Activated CD4-positive, CD25-positive, alpha-beta regulatory T cell (primary cell): Measurements from ENCODE around the gene PLXNB3.
"Not testable (repeated sequence)": the region's sequence is repeated elsewhere in the genome, so short reads cannot be mapped to it uniquely, and the experiment has no call there.

Experiments used
- DNase-seq, 4 experiments: peaks; one replicate each; lab custom pipeline; 2025; lab: John Stamatoyannopoulos, UW

Gene PLXNB3

GRCh38 chrX:153763989-153764755 is at the start of gene PLXNB3:
PLXNB3 (plus strand) TSS chrX:153764249; CDS start chrX:153765536, 1,287 bp downstream.
- peak; percentile 39 to 62 (median 50) for DNase-seq

- no peak for DNase-seq
Observed at GRCh38 chrX:153714256-153714655, 49.8 kb upstream of the PLXNB3 start.

GRCh38 chrX:153717445-153717844 is 46.6 kb upstream of the PLXNB3 start:
- no peak for DNase-seq

GRCh38 chrX:153719238-153719637 is 44.8 kb upstream of the PLXNB3 start:
- DNase-seq, result no peak

- DNase-seq, result no peak
Observed at GRCh38 chrX:153719701-153720100, 44.3 kb upstream of the PLXNB3 start.

- no peak for DNase-seq
Observed at GRCh38 chrX:153722704-153723350, 41.2 kb upstream of the PLXNB3 start.

- DNase-seq, result peak in 2 of 4 experiments; percentile 40 to 49
Observed at GRCh38 chrX:153723351-153724251, 40.4 kb upstream of the PLXNB3 start.

GRCh38 chrX:153724252-153725038 is 39.6 kb upstream of the PLXNB3 start, which contains the start of the genes ABCD1 and BCAP31:
ABCD1 (plus strand) TSS chrX:153724856; CDS start chrX:153725267, 411 bp downstream.
BCAP31 (minus strand) TSS chrX:153724387; CDS start chrX:153723244, 1,143 bp downstream.
- peak; percentile 80 to 87 (median 83) for DNase-seq

GRCh38 chrX:153725039-153725831 is 38.8 kb upstream of the PLXNB3 start:
- no peak for DNase-seq

GRCh38 chrX:153725832-153726285 is 38.2 kb upstream of the PLXNB3 start:
- DNase-seq, result no peak

GRCh38 chrX:153726286-153727122 is 37.5 kb upstream of the PLXNB3 start:
- peak in 1 of 4 experiments; percentile 14 for DNase-seq

- no peak for DNase-seq
Observed at GRCh38 chrX:153727123-153727931, 36.7 kb upstream of the PLXNB3 start.

GRCh38 chrX:153728095-153728494 is 36.0 kb upstream of the PLXNB3 start:
- no peak for DNase-seq

GRCh38 chrX:153728951-153729631 is 35.0 kb upstream of the PLXNB3 start:
- no peak for DNase-seq

GRCh38 chrX:153730115-153730514 is 33.9 kb upstream of the PLXNB3 start:
- not testable (repeated sequence) for DNase-seq

GRCh38 chrX:153731117-153731844 is 32.8 kb upstream of the PLXNB3 start:
- DNase-seq, result no peak

GRCh38 chrX:153731845-153732215 is 32.2 kb upstream of the PLXNB3 start:
- no peak for DNase-seq
